Suprapubic skin (tissue), 4 donors: ENCODE data around the gene SPINDOC. TPM values are rescaled to one million over a fixed set of nuclear protein-coding genes. Genes with fewer than 3 reads are reported as not detected.

ENCODE experiments used
- DNase-seq, 2 donors: peaks; one replicate each; pipeline ENCODE4 v3.0.0-alpha.2; 2019; ENCODE audit warnings: low spot score in 2 of 2
- H3K27ac ChIP-seq: fragments of 200-600 bp; sonication (generic); one replicate; pipeline ENCODE4 v1.5.1; 2019
- H3K27me3 ChIP-seq: fragments of 200-600 bp; sonication (generic); one replicate; pipeline ENCODE4 v1.5.1; 2019
- H3K36me3 ChIP-seq: fragments of 200-600 bp; sonication (generic); one replicate; pipeline ENCODE4 v1.5.1; 2019
- H3K4me1 ChIP-seq: fragments of 200-600 bp; sonication (generic); one replicate; pipeline ENCODE4 v1.5.1; 2019
- H3K4me3 ChIP-seq: fragments of 200-600 bp; sonication (generic); one replicate; pipeline ENCODE4 v1.5.1; 2019; ENCODE audit warnings: mild to moderate bottlenecking
- H3K9me3 ChIP-seq: fragments of 200-600 bp; sonication (generic); one replicate; pipeline ENCODE4 v1.5.1; 2019
- EP300 ChIP-seq: sonication (generic); formaldehyde crosslinking; IDR thresholded peaks from one replicate; pipeline ENCODE4 v1.6.1; 2017; ENCODE audit warnings: antibody characterized with exemption
- POLR2A ChIP-seq, 2 donors: fragments of 450-650 bp; IDR thresholded peaks; one replicate each; pipeline ENCODE4 v1.6.1; 2017; ENCODE audit warnings: antibody characterized with exemption in 2 of 2, mild to moderate bottlenecking in 2 of 2, moderate library complexity in 2 of 2
- POLR2AphosphoS5 ChIP-seq, 3 donors: sonication (generic); formaldehyde crosslinking; IDR thresholded peaks; one replicate each; pipeline ENCODE4 v1.6.1; 2017; ENCODE audit warnings: antibody characterized with exemption in 3 of 3
- WGBS: methylation state at CpG from one replicate; pipeline ENCODE4 v1.1.5; 2018; 5-methylcytosine and 5-hydroxymethylcytosine counted together
- total RNA-seq, 4 donors: library from RNA; depleted of rRNA; stranded (reverse); fragments of >200 nt; gene quantifications; one replicate each; pipeline ENCODE4 v1.1.0, GENCODE V29; 2016
- TF ChIP-seq, protein P1 (sequence below), 2 donors: fragments of 200-600 bp in 1 of 2; fragments of 450-650 bp in 1 of 2; sonication (generic) in 1 of 2; IDR thresholded peaks; one replicate each; pipeline ENCODE4 v1.5.1; 2016 to 2019; ENCODE audit warnings: antibody characterized with exemption in 2 of 2, mild to moderate bottlenecking in 1 of 2, moderate library complexity in 1 of 2

SPINDOC gene
- total RNA-seq, 4 donors from 2014 or later = 3.9 to 9.4 (median 6.3) TPM

DNA sequence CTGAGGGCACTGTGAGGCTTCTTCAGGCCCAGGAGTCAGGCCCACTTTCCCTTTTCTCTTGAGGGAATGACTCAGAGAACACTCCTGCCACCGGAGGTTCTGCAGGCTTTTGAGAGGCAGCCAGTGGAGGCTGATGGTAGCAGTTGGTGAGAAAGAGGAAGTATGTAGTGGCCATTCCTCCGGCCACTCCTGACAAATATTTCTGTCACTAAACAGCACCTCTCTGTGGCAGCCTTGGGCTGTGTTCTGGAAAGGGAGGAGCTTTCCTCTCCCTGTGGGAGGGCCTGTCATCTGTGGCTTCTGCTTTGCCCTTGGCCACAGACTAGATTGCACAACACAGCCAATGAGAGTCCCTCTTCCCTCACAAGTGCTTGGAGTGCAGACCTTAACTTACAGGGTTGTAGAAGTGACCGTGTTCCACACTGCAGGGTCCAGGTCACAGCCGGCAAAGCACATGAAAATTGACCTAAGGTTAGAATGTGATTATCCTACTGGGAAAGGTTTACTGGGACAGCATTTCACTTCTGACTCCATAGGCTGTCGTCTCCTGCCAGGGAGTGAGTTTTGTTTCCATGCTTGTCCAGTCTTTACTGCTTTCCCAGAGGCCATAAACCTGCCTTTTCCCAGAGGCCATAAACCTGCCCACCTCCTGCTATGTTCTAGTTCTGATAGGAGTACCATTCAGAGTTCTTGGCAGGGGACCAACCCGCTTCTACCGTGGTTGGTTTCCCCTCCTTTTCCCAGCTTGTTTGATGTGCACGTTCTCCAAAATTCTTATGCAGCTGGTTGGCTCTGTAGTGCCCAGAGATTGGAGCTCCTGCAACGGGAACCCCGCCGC lies 58.9 kb downstream of the SPINDOC start:
- 14% methylated on average over 11 of the region's 11 CpGs for WGBS
- peaks cover 4% of the 10 kb centered on the region for H3K36me3 ChIP-seq
- peaks cover 73% of the 10 kb centered on the region for H3K4me1 ChIP-seq
- peak; percentile 89 to 90 for DNase-seq
- H3K4me3 ChIP-seq = peak overlapping the region; percentile 3
- H3K27me3 ChIP-seq = no peaks in the 10 kb centered on the region
- H3K27ac ChIP-seq = peak overlapping the region; percentile 62
- TF ChIP-seq POLR2AphosphoS5 (IDR thresholded peaks at IDR 0.05) = peak in 2 of 3 donors; percentile 62 to 70
- TF ChIP-seq EP300 = no peak
- TF ChIP-seq, protein P1, sequence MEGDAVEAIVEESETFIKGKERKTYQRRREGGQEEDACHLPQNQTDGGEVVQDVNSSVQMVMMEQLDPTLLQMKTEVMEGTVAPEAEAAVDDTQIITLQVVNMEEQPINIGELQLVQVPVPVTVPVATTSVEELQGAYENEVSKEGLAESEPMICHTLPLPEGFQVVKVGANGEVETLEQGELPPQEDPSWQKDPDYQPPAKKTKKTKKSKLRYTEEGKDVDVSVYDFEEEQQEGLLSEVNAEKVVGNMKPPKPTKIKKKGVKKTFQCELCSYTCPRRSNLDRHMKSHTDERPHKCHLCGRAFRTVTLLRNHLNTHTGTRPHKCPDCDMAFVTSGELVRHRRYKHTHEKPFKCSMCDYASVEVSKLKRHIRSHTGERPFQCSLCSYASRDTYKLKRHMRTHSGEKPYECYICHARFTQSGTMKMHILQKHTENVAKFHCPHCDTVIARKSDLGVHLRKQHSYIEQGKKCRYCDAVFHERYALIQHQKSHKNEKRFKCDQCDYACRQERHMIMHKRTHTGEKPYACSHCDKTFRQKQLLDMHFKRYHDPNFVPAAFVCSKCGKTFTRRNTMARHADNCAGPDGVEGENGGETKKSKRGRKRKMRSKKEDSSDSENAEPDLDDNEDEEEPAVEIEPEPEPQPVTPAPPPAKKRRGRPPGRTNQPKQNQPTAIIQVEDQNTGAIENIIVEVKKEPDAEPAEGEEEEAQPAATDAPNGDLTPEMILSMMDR (IDR thresholded peaks at IDR 0.05) = peak; percentile 21 to 44
- no peak for TF ChIP-seq POLR2A (IDR thresholded peaks at IDR 0.05)
- no peaks in the 10 kb centered on the region for H3K9me3 ChIP-seq

DNA sequence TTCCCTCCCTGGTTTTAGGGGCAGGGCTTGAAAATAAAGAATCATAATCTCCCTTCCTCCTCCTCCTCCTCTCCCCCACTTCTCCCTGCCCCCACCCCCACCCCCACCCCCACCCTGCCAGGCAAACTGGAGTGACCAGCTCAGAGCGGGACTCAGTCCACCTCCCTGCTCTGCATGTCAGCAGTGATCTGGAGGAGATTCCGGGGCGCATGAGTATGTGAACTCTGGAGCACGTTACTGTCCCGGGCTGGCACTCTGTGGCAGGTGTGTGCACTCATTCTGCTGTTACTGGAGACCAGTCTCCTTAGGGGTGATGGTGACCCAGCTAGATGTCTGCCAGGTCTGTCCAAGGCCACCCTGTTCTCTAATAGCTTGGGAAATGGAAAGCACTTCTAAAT lies 59.5 kb downstream of the SPINDOC start:
- Histone ChIP-seq H3K9me3 (no peaks in the 10 kb centered on the region), H3K4me1 (peaks cover 79% of the 10 kb centered on the region), H3K27ac (peak overlapping the region; percentile 62), H3K4me3 (no peak overlapping the region), H3K27me3 (no peaks in the 10 kb centered on the region), H3K36me3 (peaks cover 4% of the 10 kb centered on the region)
- TF ChIP-seq EP300 = no peak
- TF ChIP-seq POLR2AphosphoS5 (IDR thresholded peaks at IDR 0.05) = no peak
- TF ChIP-seq POLR2A (IDR thresholded peaks at IDR 0.05) = no peak
- TF ChIP-seq, protein P1 (IDR thresholded peaks at IDR 0.05) = no peak
- WGBS = 20% methylated on average over 1 of the region's 5 CpGs
- no peak for DNase-seq

GRCh38 chr11:63873311-63873710 lies 60.1 kb downstream of the SPINDOC start:
- TF ChIP-seq EP300 (no peak), POLR2A (IDR thresholded peaks at IDR 0.05) (no peak), POLR2AphosphoS5 (IDR thresholded peaks at IDR 0.05) (no peak)
- TF ChIP-seq, protein P1 (IDR thresholded peaks at IDR 0.05) = no peak
- Histone ChIP-seq H3K9me3 (no peaks in the 10 kb centered on the region), H3K27ac (peak overlapping the region; percentile 62), H3K27me3 (no peaks in the 10 kb centered on the region), H3K36me3 (peaks cover 4% of the 10 kb centered on the region), H3K4me1 (peaks cover 77% of the 10 kb centered on the region), H3K4me3 (no peak overlapping the region)
- WGBS = 63% methylated on average over 5 of the region's 5 CpGs
- no peak for DNase-seq

DNA sequence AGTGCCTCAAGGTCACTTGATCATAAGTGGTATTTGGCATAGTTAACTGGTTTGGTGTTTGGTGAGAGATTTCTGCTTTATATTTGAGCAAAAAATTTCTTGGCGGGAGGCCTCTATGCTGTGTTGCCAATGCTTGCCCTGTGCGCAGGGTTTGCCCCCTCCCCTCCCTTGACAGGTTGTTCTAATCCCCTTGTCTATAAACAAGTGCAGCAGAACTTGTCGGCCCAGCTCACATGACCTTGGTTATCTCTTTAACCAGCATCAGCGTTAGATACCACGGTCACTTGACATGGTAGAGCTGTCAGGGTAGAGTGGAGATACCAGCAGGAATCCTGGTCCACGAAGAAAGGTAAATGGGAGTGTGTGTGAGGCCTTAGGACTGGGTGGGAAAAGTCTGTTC lies 61.3 kb downstream of the SPINDOC start:
- H3K4me3 ChIP-seq = no peak overlapping the region
- no peak for TF ChIP-seq POLR2A (IDR thresholded peaks at IDR 0.05)
- TF ChIP-seq, protein P1 (IDR thresholded peaks at IDR 0.05) = no peak
- TF ChIP-seq POLR2AphosphoS5 (IDR thresholded peaks at IDR 0.05) = no peak
- TF ChIP-seq EP300 = no peak
- peak overlapping the region; percentile 24 for H3K27ac ChIP-seq
- H3K4me1 ChIP-seq = peaks cover 72% of the 10 kb centered on the region
- no peaks in the 10 kb centered on the region for H3K9me3 ChIP-seq
- H3K36me3 ChIP-seq = peaks cover 4% of the 10 kb centered on the region
- WGBS = 49% methylated on average over 6 of the region's 6 CpGs
- no peak for DNase-seq
- H3K27me3 ChIP-seq = no peaks in the 10 kb centered on the region

DNA sequence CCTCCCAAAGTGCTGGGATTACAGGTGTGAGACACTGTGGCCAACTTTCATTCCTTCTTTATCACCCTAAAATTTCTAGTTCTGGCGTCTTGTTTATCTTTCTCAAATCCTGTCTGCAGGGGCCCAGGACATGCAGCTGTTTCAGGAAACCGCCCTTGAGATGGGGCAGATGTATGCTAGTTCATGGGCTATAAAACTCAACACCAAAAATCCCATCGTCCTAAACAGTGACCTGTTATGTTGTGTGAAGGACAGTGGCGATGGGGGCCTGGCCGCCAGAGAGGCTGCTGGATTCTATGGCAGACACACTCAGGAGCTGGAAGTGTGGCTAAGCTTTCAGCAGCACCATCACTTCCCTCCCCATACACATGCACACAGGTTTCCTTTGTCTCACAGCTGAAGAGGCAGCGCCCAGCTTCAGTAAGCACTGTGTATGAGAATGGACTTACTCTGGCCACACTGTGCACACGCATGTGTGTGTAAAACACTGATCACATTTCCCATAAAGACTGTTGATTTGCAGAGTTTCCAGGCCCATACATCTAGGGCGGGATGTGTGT lies 62.3 kb downstream of the SPINDOC start:
- Histone ChIP-seq H3K36me3 (peaks cover 4% of the 10 kb centered on the region), H3K4me1 (peaks cover 72% of the 10 kb centered on the region), H3K9me3 (no peaks in the 10 kb centered on the region), H3K27me3 (no peaks in the 10 kb centered on the region), H3K27ac (no peak overlapping the region), H3K4me3 (no peak overlapping the region)
- TF ChIP-seq POLR2A (IDR thresholded peaks at IDR 0.05) (no peak), POLR2AphosphoS5 (IDR thresholded peaks at IDR 0.05) (no peak), EP300 (no peak)
- TF ChIP-seq, protein P1 (IDR thresholded peaks at IDR 0.05) = no peak
- WGBS = 89% methylated on average over 6 of the region's 8 CpGs
- DNase-seq = no peak
